Astrocyte (in vitro differentiated cells and primary cell): Measurements from ENCODE around the gene SH2D4B. TPM values are rescaled to one million over a fixed set of nuclear protein-coding genes. Genes with fewer than 3 reads are reported as not detected.

Experiments
- DNase-seq: peaks from one replicate; pipeline ENCODE4 v3.0.0-alpha.2; 2010; ENCODE audit warnings: low read depth
- FAIRE-seq: peaks from 2 replicates; lab custom pipeline; 2011; peaks lifted over from hg19 to GRCh38; lab: Jason Lieb, UNC
- H2AFZ ChIP-seq: 2 replicates; pipeline ENCODE4 v1.6.0; 2012; ENCODE audit warnings: low read depth, low read length, inconsistent platforms
- H3K27ac ChIP-seq: 2 replicates; pipeline ENCODE4 v1.5.1; 2011; ENCODE audit warnings: low read depth, low read length, inconsistent platforms
- H3K27me3 ChIP-seq: 2 replicates; pipeline ENCODE4 v1.6.0; 2011; ENCODE audit warnings: low read length, inconsistent platforms; ENCODE audit not compliant: insufficient read depth
- H3K36me3 ChIP-seq: 2 replicates; pipeline ENCODE4 v1.5.1; 2011; ENCODE audit warnings: low read length, inconsistent platforms; ENCODE audit not compliant: insufficient read depth
- H3K4me1 ChIP-seq: 2 replicates; pipeline ENCODE4 v1.5.1; 2011; ENCODE audit warnings: low read length, inconsistent platforms; ENCODE audit not compliant: insufficient read depth
- H3K4me2 ChIP-seq: 2 replicates; pipeline ENCODE4 v1.6.0; 2012; ENCODE audit warnings: low read length, inconsistent platforms
- H3K4me3 ChIP-seq: 2 replicates; pipeline ENCODE4 v1.5.1; 2011; ENCODE audit warnings: low read depth, mild to moderate bottlenecking, low read length, inconsistent platforms; ENCODE audit not compliant: insufficient read depth
- H3K79me2 ChIP-seq: 2 replicates; pipeline ENCODE4 v1.6.0; 2012; ENCODE audit warnings: mild to moderate bottlenecking, low read length, inconsistent platforms; ENCODE audit not compliant: insufficient read depth
- H3K9ac ChIP-seq: 2 replicates; pipeline ENCODE4 v1.6.0; 2012; ENCODE audit warnings: mild to moderate bottlenecking, low read length, inconsistent platforms
- H3K9me3 ChIP-seq: 2 replicates; pipeline ENCODE4 v1.5.1; 2012; ENCODE audit warnings: low read depth, mild to moderate bottlenecking, low read length, inconsistent platforms; ENCODE audit not compliant: insufficient read depth
- H4K20me1 ChIP-seq: 2 replicates; pipeline ENCODE4 v1.6.0; 2012; ENCODE audit warnings: low read length, inconsistent platforms; ENCODE audit not compliant: insufficient read depth
- H3K27ac Mint-ChIP-seq: one replicate; pipeline ENCODE4 v1.8.0; 2021; ENCODE audit warnings: mild to moderate bottlenecking, mixed read lengths; ENCODE audit not compliant: unreplicated experiment
- H3K27me3 Mint-ChIP-seq: one replicate; pipeline ENCODE4 v1.8.0; 2021; ENCODE audit warnings: low read depth, mixed read lengths; ENCODE audit not compliant: unreplicated experiment
- H3K36me3 Mint-ChIP-seq: one replicate; pipeline ENCODE4 v1.8.0; 2021; ENCODE audit warnings: low read depth, mixed read lengths; ENCODE audit not compliant: unreplicated experiment
- H3K4me1 Mint-ChIP-seq: one replicate; pipeline ENCODE4 v1.8.0; 2021; ENCODE audit warnings: low read depth, mixed read lengths; ENCODE audit not compliant: unreplicated experiment
- H3K4me3 Mint-ChIP-seq: one replicate; pipeline ENCODE4 v1.8.0; 2021; ENCODE audit warnings: mild to moderate bottlenecking, moderate library complexity, mixed read lengths; ENCODE audit not compliant: unreplicated experiment
- H3K9me3 Mint-ChIP-seq: one replicate; pipeline ENCODE4 v1.8.0; 2021; ENCODE audit warnings: mild to moderate bottlenecking, mixed read lengths; ENCODE audit not compliant: unreplicated experiment
- EZH2 ChIP-seq: IDR thresholded peaks from 2 replicates; pipeline ENCODE4 v1.6.1; 2012; ENCODE audit warnings: mild to moderate bottlenecking, low read length, inconsistent platforms; ENCODE audit not compliant: insufficient read depth
- total RNA-seq: library from RNA; stranded (reverse); gene quantifications from 2 replicates; pipeline ENCODE4 v1.2.1, GENCODE V29; 2021
- TF ChIP-seq, protein P1 (sequence below): IDR thresholded peaks from 2 replicates; pipeline ENCODE4 v1.5.1; 2011; ENCODE audit warnings: low read depth, mild to moderate bottlenecking, inconsistent platforms, low read length, moderate library complexity; ENCODE audit not compliant: insufficient read depth

Gene SH2D4B
- total RNA-seq, 1 donor from 2014 or later: 0.07 TPM

DNA sequence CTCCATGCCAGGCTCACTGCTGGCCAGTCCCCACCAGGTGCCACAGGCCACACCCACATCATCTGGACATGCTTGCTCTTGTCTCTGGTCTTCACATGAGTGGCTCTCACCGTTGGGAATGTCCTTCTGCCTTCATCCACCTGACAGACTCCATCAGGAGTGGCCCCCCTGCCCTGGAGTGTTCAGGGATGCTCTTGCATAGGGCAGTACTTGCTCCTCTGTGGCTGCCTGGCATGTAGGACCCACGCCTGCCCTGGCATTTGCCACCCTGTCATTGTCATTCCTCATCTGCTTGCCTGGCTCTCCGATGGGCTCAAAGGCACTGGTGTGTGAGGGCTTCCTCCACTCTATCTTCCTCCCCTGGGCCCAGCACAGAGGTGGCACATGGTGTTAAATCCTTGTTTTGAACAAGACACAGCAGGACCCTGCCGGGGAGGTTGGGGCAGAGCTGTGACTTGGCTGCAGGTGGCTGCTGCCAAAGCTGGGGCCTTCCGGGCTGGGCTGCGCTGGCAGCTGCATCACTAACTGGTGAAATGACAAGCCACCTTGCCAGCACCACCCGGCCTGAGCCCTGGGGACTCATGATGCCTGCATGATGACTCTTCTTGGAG, 1.8 kb downstream of the SH2D4B start:
- H3K27ac ChIP-seq: no peak overlapping the region
- peaks cover 7% of the 10 kb centered on the region for H3K4me1 ChIP-seq
- peaks cover 2% of the 10 kb centered on the region for H3K36me3 Mint-ChIP-seq
- H3K9ac ChIP-seq: no peak overlapping the region
- H3K27me3 ChIP-seq: no peaks in the 10 kb centered on the region
- H3K4me2 ChIP-seq: no peak overlapping the region
- no peak overlapping the region for H3K4me3 ChIP-seq
- FAIRE-seq: no peak
- H3K36me3 ChIP-seq: no peaks in the 10 kb centered on the region
- no peaks in the 10 kb centered on the region for H3K9me3 ChIP-seq
- TF ChIP-seq, protein P1, sequence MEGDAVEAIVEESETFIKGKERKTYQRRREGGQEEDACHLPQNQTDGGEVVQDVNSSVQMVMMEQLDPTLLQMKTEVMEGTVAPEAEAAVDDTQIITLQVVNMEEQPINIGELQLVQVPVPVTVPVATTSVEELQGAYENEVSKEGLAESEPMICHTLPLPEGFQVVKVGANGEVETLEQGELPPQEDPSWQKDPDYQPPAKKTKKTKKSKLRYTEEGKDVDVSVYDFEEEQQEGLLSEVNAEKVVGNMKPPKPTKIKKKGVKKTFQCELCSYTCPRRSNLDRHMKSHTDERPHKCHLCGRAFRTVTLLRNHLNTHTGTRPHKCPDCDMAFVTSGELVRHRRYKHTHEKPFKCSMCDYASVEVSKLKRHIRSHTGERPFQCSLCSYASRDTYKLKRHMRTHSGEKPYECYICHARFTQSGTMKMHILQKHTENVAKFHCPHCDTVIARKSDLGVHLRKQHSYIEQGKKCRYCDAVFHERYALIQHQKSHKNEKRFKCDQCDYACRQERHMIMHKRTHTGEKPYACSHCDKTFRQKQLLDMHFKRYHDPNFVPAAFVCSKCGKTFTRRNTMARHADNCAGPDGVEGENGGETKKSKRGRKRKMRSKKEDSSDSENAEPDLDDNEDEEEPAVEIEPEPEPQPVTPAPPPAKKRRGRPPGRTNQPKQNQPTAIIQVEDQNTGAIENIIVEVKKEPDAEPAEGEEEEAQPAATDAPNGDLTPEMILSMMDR: no peak
- TF ChIP-seq EZH2: no peak
- peaks cover 12% of the 10 kb centered on the region for H3K27me3 Mint-ChIP-seq
- no peak overlapping the region for H3K27ac Mint-ChIP-seq
- peaks cover 9% of the 10 kb centered on the region for H3K9me3 Mint-ChIP-seq
- H3K79me2 ChIP-seq: no peaks in the 10 kb centered on the region
- peaks cover 15% of the 10 kb centered on the region for H3K4me1 Mint-ChIP-seq
- H2AFZ ChIP-seq: no peak overlapping the region
- no peak for DNase-seq
- no peak overlapping the region for H3K4me3 Mint-ChIP-seq
- H4K20me1 ChIP-seq: no peaks in the 10 kb centered on the region

DNA sequence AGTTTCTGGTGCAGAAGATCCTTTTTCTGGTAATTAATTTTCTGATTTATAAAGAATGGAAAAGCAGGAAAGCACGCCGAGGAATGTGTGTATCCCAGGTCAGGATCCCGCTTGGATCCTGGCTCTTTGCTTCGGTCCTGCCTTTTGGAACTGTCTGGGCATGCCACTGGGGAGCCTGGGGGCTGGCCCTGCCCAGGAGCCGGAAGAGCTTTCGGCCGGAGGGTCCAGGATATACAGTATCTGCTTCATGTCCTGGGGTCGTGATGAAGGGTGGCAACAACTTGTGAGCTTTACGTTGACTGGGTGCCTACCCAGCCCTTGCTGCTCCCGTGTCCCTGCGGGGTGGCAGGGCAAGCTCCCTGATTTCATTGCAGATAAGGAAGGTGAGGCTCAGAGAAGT, 2.4 kb downstream of the SH2D4B start:
- H3K27me3 Mint-ChIP-seq: peaks cover 17% of the 10 kb centered on the region
- no peak for TF ChIP-seq EZH2
- TF ChIP-seq, protein P1: no peak
- H3K27me3 ChIP-seq: no peaks in the 10 kb centered on the region
- H3K4me3 ChIP-seq: no peak overlapping the region
- no peaks in the 10 kb centered on the region for H3K79me2 ChIP-seq
- H3K27ac ChIP-seq: no peak overlapping the region
- no peak overlapping the region for H3K4me2 ChIP-seq
- no peak for FAIRE-seq
- no peak overlapping the region for H2AFZ ChIP-seq
- H3K36me3 ChIP-seq: no peaks in the 10 kb centered on the region
- no peak for DNase-seq
- H3K27ac Mint-ChIP-seq: no peak overlapping the region
- H3K4me1 ChIP-seq: peaks cover 7% of the 10 kb centered on the region
- no peaks in the 10 kb centered on the region for H3K9me3 ChIP-seq
- H3K4me3 Mint-ChIP-seq: no peak overlapping the region
- H3K9me3 Mint-ChIP-seq: peaks cover 13% of the 10 kb centered on the region
- H4K20me1 ChIP-seq: no peaks in the 10 kb centered on the region
- no peak overlapping the region for H3K9ac ChIP-seq
- H3K36me3 Mint-ChIP-seq: peaks cover 4% of the 10 kb centered on the region
- peaks cover 15% of the 10 kb centered on the region for H3K4me1 Mint-ChIP-seq

- H3K9ac ChIP-seq: no peak overlapping the region
- no peaks in the 10 kb centered on the region for H3K9me3 ChIP-seq
- H3K79me2 ChIP-seq: no peaks in the 10 kb centered on the region
- H3K4me1 ChIP-seq: peaks cover 7% of the 10 kb centered on the region
- TF ChIP-seq, protein P1: no peak
- TF ChIP-seq EZH2: no peak
- H3K27me3 ChIP-seq: no peaks in the 10 kb centered on the region
- H3K4me1 Mint-ChIP-seq: peaks cover 15% of the 10 kb centered on the region
- no peak overlapping the region for H3K27ac Mint-ChIP-seq
- peaks cover 4% of the 10 kb centered on the region for H3K36me3 Mint-ChIP-seq
- no peak overlapping the region for H3K4me3 ChIP-seq
- peaks cover 22% of the 10 kb centered on the region for H3K27me3 Mint-ChIP-seq
- H3K27ac ChIP-seq: no peak overlapping the region
- H3K9me3 Mint-ChIP-seq: peaks cover 15% of the 10 kb centered on the region
- no peak overlapping the region for H3K4me3 Mint-ChIP-seq
- H3K4me2 ChIP-seq: no peak overlapping the region
- no peaks in the 10 kb centered on the region for H3K36me3 ChIP-seq
- H2AFZ ChIP-seq: no peak overlapping the region
- H4K20me1 ChIP-seq: no peaks in the 10 kb centered on the region
- FAIRE-seq (no peak), DNase-seq (no peak)
These were observed 2.9 kb downstream of the SH2D4B start for GRCh38 chr10:80540618-80540980.
